Ureter (tissue), 1 donor: Measurements from ENCODE around the gene IKZF3. TPM values are rescaled to one million over a fixed set of nuclear protein-coding genes. Genes with fewer than 3 reads are reported as not detected.
"Not testable (repeated sequence)": the region's sequence is repeated elsewhere in the genome, so short reads cannot be mapped to it uniquely, and the experiment has no call there.

ENCODE experiments used
- DNase-seq: peaks from one replicate; pipeline ENCODE4 v3.0.0-alpha.2; 2020; ENCODE audit warnings: low spot score
- total RNA-seq: library from RNA; stranded (reverse); gene quantifications from one replicate; pipeline ENCODE4 v1.2.4, GENCODE V29; 2023
- donor health status: DM: yes; HTN: yes; CAD: no.

The IKZF3 gene
- total RNA-seq, 1 donor from 2014 or later, result 24.3 TPM

- DNase-seq, result no peak
These were observed 144.4 kb downstream of the IKZF3 start for GRCh38 chr17:39719563-39720355.

GRCh38 chr17:39717660-39718059 is 146.5 kb downstream of the IKZF3 start:
- DNase-seq, result no peak

GRCh38 chr17:39716879-39717536 is 147.1 kb downstream of the IKZF3 start:
- DNase-seq, result no peak

GRCh38 chr17:39716073-39716818 is 147.9 kb downstream of the IKZF3 start:
- DNase-seq, result no peak

- no peak for DNase-seq
These were observed 148.6 kb downstream of the IKZF3 start for GRCh38 chr17:39715375-39716072.

- DNase-seq, result no peak
These were observed 149.9 kb downstream of the IKZF3 start for GRCh38 chr17:39714234-39714633.

GRCh38 chr17:39711851-39712250 is 152.3 kb downstream of the IKZF3 start:
- DNase-seq, result no peak

GRCh38 chr17:39711071-39711470 is 153.0 kb downstream of the IKZF3 start:
- DNase-seq, result not testable (repeated sequence)

- DNase-seq, result no peak
These were observed 153.8 kb downstream of the IKZF3 start for GRCh38 chr17:39709998-39710964.

GRCh38 chr17:39709319-39709997 is 154.7 kb downstream of the IKZF3 start:
- DNase-seq, result no peak

Other genes with a start within 250 kb of the IKZF3 start
- 40.4 TPM for gene PPP1R1B, start 237.4 kb downstream of the IKZF3 start, total RNA-seq
- 64.4 TPM for gene STARD3, start 227.2 kb downstream of the IKZF3 start, total RNA-seq
- gene TCAP, start 199.0 kb downstream of the IKZF3 start, total RNA-seq, result 0.81 TPM
- gene PNMT, start 195.9 kb downstream of the IKZF3 start, total RNA-seq, result 7.1 TPM
- gene PGAP3, start 176.3 kb downstream of the IKZF3 start, total RNA-seq, result 56.9 TPM
- gene ERBB2, start 164.2 kb downstream of the IKZF3 start, total RNA-seq, result 278 TPM
- 49.2 TPM for gene MIEN1, start 133.8 kb downstream of the IKZF3 start, total RNA-seq
- 37.4 TPM for gene GRB7, start 126.4 kb downstream of the IKZF3 start, total RNA-seq
- not detected for gene ZPBP2, start 3.9 kb upstream of the IKZF3 start, total RNA-seq
- 57.7 TPM for gene GSDMB, start 54.3 kb upstream of the IKZF3 start, total RNA-seq
- gene ORMDL3, start 63.3 kb upstream of the IKZF3 start, total RNA-seq, result 147 TPM
- not detected for gene LRRC3C, start 63.4 kb upstream of the IKZF3 start, total RNA-seq
- 2.4 TPM for gene GSDMA, start 98.7 kb upstream of the IKZF3 start, total RNA-seq
- 99.3 TPM for gene PSMD3, start 116.5 kb upstream of the IKZF3 start, total RNA-seq
- 1.0 TPM for gene CSF3, start 151.1 kb upstream of the IKZF3 start, total RNA-seq
- 87.9 TPM for gene MED24, start 190.1 kb upstream of the IKZF3 start, total RNA-seq
- 54.7 TPM for gene THRA, start 198.7 kb upstream of the IKZF3 start, total RNA-seq
- gene NR1D1, start 236.3 kb upstream of the IKZF3 start, total RNA-seq, result 26.0 TPM